GM12865 (cell line): Measurements from ENCODE around the gene PIP4K2A.
"Not testable (repeated sequence)": the region's sequence is repeated elsewhere in the genome, so short reads cannot be mapped to it uniquely, and the experiment has no call there.

Source experiments
- DNase-seq: peaks from one replicate; pipeline ENCODE4 v3.0.0; 2010; ENCODE audit warnings: low read depth
- H3K4me3 ChIP-seq: 2 replicates; pipeline ENCODE4 v1.5.1; 2011; ENCODE audit warnings: mild to moderate bottlenecking, low read depth, low read length, control low read depth
- CTCF ChIP-seq: IDR thresholded peaks from 2 replicates; pipeline ENCODE4 v1.5.1; 2011; ENCODE audit warnings: low read length, control low read depth, low read depth, inconsistent platforms; ENCODE audit not compliant: insufficient read depth; ENCODE audit errors: missing control alignments

Gene PIP4K2A

GRCh38 chr10:22752272-22752889 lies 38.0 kb upstream of the PIP4K2A start:
- no peak for TF ChIP-seq CTCF
- no peak overlapping the region for H3K4me3 ChIP-seq
- DNase-seq, result no peak

GRCh38 chr10:22750131-22750530 lies 35.8 kb upstream of the PIP4K2A start:
- TF ChIP-seq CTCF, result no peak
- no peak for DNase-seq
- no peak overlapping the region for H3K4me3 ChIP-seq

- not testable (repeated sequence) for H3K4me3 ChIP-seq, DNase-seq
Measured at GRCh38 chr10:22744858-22745257, 30.5 kb upstream of the PIP4K2A start.

- DNase-seq, result peak; percentile 61
- H3K4me3 ChIP-seq, result no peak overlapping the region
- no peak for TF ChIP-seq CTCF
Measured at GRCh38 chr10:22742678-22743077, 28.3 kb upstream of the PIP4K2A start.

- H3K4me3 ChIP-seq, DNase-seq: not testable (repeated sequence)
Measured at GRCh38 chr10:22741631-22742030, 27.3 kb upstream of the PIP4K2A start.

GRCh38 chr10:22740180-22740579 lies 25.8 kb upstream of the PIP4K2A start:
- DNase-seq, result no peak
- H3K4me3 ChIP-seq, result no peak overlapping the region
- TF ChIP-seq CTCF, result no peak

GRCh38 chr10:22737587-22737986 lies 23.2 kb upstream of the PIP4K2A start:
- DNase-seq, result no peak
- no peak for TF ChIP-seq CTCF
- H3K4me3 ChIP-seq, result no peak overlapping the region

GRCh38 chr10:22736134-22736533 lies 21.8 kb upstream of the PIP4K2A start:
- no peak for DNase-seq
- no peak overlapping the region for H3K4me3 ChIP-seq
- TF ChIP-seq CTCF, result no peak
